T-helper 22 cell (primary cell): Measurements from ENCODE around the gene DGKI.

Source experiments
- DNase-seq: peaks from one replicate; pipeline ENCODE4 v3.0.0-alpha.2; 2020; ENCODE audit warnings: low read depth

The DGKI gene

GRCh38 chr7:137787301-137787976, 59.3 kb downstream of the DGKI start:
- no peak for DNase-seq

DNA sequence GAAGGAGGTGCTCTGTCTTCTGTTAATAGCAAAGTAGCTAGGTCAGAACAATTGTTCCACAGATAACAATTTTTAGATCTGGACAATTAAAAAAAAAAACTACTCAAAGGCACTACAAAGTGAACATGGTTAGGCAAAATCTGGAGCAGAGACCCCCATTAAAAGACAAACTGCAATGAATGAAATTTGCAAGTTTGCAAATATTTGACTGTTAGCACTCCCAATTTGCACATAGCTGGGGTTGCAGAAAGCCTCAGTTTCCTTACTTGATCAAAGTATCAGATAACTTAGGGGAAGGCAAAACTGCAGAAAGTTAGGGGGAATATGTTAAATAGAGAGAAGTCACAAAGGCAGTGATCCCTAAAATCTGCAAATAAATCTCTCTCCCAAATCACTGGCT, 68.3 kb downstream of the DGKI start:
- DNase-seq = no peak

GRCh38 chr7:137774793-137775201, 72.0 kb downstream of the DGKI start:
- no peak for DNase-seq

- no peak for DNase-seq
Observed at GRCh38 chr7:137772748-137773147, 74.0 kb downstream of the DGKI start.

DNA sequence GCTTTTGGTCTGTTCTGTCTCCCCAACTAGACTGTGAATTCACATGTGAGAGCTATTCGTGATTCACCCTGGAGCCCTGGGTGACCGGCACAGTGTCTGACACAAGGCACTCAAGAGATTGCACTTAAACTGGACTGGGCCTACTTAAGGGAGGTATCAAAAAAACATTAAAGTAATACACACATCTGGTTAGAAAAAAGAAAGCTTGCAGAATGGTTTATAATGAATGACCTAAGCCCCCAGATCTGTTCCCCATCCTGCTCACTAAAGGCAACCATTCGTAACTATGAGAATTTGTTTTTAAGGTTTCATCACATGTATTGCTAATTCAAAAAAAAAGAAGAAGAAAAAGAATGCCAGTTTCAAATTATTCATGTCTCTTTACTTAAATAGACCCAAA, 74.5 kb downstream of the DGKI start:
- no peak for DNase-seq

GRCh38 chr7:137771679-137772078, 75.1 kb downstream of the DGKI start:
- no peak for DNase-seq

- no peak for DNase-seq
Observed at GRCh38 chr7:137771273-137771672, 75.5 kb downstream of the DGKI start.

DNA sequence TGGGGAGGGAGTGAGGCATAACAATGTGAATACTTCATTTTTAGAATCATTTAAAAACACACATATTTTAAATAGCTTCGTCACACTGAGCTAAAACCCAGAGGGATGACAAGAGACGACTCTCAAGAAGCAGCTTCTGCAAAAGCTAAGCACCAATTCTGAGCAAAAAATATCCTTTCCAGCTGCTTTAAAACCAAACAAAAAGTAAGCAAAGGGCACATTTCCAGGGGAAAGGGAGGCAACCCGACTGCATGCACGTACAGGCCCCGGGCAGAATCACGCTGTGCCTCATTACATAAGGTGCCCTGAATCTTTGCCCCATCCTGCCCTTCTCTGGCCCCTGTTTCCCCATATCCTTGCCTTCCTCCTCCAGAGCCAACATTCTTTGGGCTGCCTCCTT, 78.4 kb downstream of the DGKI start:
- DNase-seq = no peak

DNA sequence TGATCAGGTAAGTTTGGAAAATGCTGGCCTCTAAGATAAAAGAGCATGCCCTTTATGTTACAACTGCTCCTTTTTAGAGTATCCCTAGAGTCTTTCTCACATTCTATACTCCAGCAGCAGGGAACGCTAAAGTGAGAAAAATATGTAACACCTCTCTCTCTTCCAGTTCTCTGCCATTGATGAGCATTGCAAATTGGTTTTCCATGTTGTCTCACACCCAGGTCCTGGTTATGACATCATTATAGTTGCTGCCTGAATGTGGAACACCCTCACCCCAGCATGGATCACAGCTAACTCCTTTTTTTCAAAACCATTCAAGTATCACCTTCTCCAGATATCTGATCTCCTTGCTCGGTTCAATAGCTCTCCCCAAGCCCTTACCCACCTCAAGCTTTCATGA, 84.4 kb downstream of the DGKI start:
- no peak for DNase-seq

- DNase-seq = no peak
Observed at GRCh38 chr7:137760111-137760510, 86.7 kb downstream of the DGKI start.

- DNase-seq = no peak
Observed at GRCh38 chr7:137757146-137757925, 89.4 kb downstream of the DGKI start.

DNA sequence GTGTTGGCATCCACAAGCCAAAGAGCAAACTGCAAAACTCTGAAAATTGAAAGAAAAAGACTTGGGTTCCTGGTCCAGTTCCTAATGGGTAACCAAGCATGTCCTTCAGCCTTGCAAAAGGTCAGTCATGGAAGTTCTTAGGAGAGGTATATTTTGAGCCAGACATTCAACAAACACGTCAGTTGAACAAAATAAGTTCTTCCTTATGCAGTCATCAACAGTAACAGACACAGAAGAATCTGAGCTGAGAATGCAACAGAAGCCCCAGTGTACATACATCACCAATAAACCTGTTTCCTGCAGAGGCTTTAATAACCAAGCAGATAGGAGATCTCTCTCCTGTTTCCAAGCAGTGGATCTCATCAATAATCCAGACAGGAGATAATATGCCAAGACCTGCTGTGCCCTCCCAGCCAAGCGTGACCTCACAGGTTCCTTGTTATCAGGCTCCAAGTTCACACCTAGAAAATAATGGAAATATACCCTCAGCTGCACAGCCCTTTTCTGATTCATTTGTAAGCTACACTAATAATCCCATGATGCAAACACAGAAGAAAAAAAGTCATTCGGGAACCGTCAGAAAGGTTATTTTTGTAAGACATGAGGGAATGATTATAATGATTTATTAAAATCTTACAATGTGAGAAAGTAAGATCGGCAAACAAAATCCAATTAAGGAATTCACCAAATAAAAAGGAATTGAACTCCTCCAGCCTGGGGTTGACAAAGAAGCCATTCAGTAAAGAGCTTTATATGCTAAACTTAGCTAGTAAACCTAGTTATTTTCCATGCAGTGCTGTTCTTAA, 90.7 kb downstream of the DGKI start:
- no peak for DNase-seq

DNA sequence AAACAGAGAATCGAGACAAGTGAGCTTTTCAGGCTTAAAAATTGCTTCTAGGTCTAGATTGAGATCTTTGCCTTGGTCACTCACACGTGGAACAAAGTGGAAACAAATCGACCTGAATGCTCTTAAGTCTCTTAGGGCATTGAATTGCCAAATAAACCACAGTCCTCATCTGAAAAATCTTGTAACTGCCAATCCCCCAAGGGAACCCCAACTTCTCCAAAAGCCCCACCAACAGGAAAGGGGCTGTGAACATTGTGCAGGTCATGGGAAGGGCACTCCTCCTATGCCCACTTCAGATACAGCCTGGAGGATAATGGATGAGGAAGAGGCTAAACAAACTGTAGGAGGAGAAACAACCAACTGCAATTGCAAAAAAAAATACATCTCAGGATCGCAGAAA, 91.3 kb downstream of the DGKI start:
- no peak for DNase-seq

DNA sequence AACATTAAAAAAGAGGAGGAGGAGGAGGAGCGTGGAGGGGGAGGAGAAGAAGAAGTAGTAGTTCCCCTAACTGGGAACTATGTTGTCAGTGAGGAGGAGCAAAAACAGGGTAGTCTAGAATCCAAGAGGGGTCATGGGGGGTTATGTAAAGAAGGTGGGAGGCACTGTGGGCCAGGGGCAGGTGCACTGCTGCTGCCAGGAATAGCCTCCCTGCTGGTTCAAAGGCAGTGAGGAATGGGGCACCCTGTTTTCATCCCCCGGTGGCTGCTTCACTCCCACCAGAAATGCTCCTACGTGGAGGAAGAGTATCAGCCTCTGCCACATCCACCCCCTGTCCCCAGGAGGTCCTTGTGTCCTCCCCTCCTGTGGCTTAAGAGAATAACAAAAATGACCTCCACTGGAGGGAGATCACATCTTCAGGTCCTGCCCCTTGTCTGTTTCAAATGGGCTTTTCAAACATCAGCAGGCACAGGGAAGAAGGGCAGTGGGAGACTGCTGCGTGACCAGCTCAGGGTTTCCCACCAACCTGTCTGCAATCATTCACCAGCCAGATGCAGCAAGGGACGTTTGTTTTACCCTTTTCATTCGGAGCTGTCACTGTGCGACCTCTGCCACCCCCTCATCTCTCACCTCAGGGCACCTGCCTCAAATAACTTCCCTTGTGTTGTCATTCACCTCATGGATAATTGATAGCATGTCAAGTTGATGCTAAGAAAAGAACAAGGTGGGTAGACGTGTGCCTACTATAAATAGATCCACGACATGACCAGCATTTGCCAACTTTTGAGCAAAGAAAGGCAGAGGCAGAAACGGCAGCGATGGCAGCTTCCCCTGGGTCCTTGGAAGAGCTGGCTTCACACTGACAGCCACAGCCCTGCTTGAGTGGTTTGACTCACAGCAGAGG, 92.6 kb downstream of the DGKI start:
- DNase-seq = no peak

- no peak for DNase-seq
Observed at GRCh38 chr7:137753575-137753947, 93.2 kb downstream of the DGKI start.

GRCh38 chr7:137753067-137753466, 93.7 kb downstream of the DGKI start:
- DNase-seq = no peak

- DNase-seq = no peak
Observed at GRCh38 chr7:137751361-137752009, 95.3 kb downstream of the DGKI start.

DNA sequence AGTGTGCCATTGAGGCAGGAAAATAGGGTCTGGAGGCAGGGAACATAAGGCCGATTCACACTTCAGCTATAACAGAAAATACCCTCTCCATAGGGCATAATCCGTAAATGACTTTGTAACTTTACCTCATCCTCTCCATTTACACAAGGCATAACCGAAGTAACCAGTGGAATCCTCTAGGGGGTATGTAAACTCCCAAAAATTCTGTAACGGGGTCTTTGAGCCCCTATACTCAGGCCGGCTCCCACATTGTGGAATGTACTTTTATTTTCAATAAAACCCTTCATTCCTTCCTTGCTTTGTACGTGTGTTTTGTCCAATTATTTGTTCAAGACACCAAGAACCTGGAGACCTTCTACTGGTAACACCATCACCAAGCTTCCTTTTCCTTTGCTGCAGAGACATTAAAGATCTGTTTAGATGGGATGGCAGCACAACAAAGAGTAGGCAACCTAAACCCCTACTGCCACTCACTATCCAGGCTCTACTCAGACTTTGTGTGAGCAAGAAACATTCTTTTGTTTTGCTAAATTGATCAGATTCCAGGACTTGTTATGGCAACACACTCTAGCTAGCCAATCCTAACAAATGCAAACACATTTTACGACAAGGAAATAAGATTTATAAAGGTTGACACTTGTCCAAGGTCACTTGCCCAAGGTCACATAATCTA, 99.3 kb downstream of the DGKI start:
- DNase-seq = no peak

DNA sequence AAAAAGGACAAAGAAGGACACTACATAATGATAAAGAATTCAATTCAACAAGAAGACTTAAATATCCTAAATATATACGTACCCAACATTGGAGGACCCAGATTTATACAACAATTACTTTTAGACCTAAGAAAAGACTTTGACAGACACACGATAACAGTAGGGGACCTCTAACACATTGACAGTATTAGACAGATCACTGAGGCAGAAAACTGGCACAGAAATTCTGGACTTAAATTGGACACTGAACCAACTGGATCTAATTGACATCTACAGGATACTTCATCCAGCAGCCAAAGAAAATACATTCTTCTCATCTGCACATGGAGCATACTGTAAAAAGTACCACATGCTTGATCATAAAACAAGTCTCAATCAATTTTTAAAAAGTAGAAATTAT, 103.8 kb downstream of the DGKI start:
- no peak for DNase-seq

- DNase-seq = no peak
Observed at GRCh38 chr7:137742051-137742450, 104.7 kb downstream of the DGKI start.

DNA sequence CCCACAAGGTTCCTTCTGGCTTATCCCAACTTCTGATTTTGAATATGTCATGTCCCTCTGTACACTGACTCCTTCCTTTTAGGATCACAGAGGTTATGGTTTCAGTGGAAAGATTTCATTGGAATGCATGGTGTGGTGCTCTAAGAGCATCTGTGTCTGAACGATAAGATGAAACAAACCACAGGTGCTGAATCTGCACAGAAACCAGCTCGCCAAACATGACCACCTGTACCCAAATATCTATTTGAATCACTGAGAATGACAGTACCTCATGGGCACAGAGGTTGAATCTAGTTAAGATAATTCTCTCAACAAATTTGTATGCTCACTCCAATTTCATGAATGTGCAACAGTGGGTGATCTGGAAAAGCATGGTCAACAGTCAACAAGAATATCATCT, 105.3 kb downstream of the DGKI start:
- DNase-seq = no peak
